ENCODE measurements around the gene PLCXD1. TPM values are rescaled to one million over a fixed set of nuclear protein-coding genes. Genes with fewer than 3 reads are reported as not detected.
"Not testable (repeated sequence)": the region's sequence is repeated elsewhere in the genome, so short reads cannot be mapped to it uniquely, and the experiment has no call there.

Gene PLCXD1
- total and polyA plus RNA-seq, 4 donors: 2.6 to 25.7 (median 12.8) TPM

GRCh38 chrX:329291-329910 is 48.2 kb downstream of the PLCXD1 start:
- WGBS: 89% methylated on average over 18 of the region's 23 CpGs
- Histone ChIP-seq H3K4me1 (ENCODE audit: control insufficient read depth in 4 of 4, insufficient read depth in 4 of 4, low read length in 3 of 4) (peaks cover 0 to 7% (median 3%) of the 10 kb centered on the region in 4 donors), H3K9ac (ENCODE audit: low read depth in 1 of 2, low read length in 2 of 2) (no peak overlapping the region), H3K4me3 (ENCODE audit: low read depth in 1 of 3, low read length in 3 of 3) (no peak overlapping the region), H3K36me3 (ENCODE audit: control insufficient read depth in 4 of 4, insufficient read depth in 3 of 4, low read depth in 1 of 4, low read length in 3 of 4) (peaks cover 0 to 3% (median 0%) of the 10 kb centered on the region in 4 donors), H3K27me3 (ENCODE audit: control insufficient read depth in 4 of 4, insufficient read depth in 4 of 4, low read length in 3 of 4) (peaks cover 0 to 2% (median 0%) of the 10 kb centered on the region in 4 donors), H3K27ac (ENCODE audit: low read depth in 1 of 2, low read length in 2 of 2) (no peak overlapping the region), H3K9me3 (ENCODE audit: control insufficient read depth in 4 of 4, low read length in 3 of 4) (no peaks in the 10 kb centered on the region)
- no peak for TF ChIP-seq TAF1 (conservative IDR thresholded peaks at IDR 0.05)
- TF ChIP-seq HNF4G (IDR thresholded peaks at IDR 0.05): no peak
- TF ChIP-seq RAD21 (IDR thresholded peaks at IDR 0.05): no peak
- TF ChIP-seq RXRA (IDR thresholded peaks at IDR 0.05): no peak
- TF ChIP-seq GABPA (IDR thresholded peaks at IDR 0.05 in 1 of 2, conservative IDR thresholded peaks at IDR 0.05 in 1 of 2): no peak
- no peak for TF ChIP-seq ATF3 (IDR thresholded peaks at IDR 0.05)
- no peak for TF ChIP-seq YY1 (IDR thresholded peaks at IDR 0.05)
- no peak for TF ChIP-seq REST (IDR thresholded peaks at IDR 0.05)
- DNase-seq (ENCODE audit: low spot score): no peak

GRCh38 chrX:330141-330725 is 49.1 kb downstream of the PLCXD1 start:
- DNase-seq (ENCODE audit: low spot score); H3K4me3 ChIP-seq (ENCODE audit: low read depth in 1 of 3, low read length in 3 of 3); H3K9me3 ChIP-seq (ENCODE audit: control insufficient read depth in 4 of 4, low read length in 3 of 4); H3K27me3 ChIP-seq (ENCODE audit: control insufficient read depth in 4 of 4, insufficient read depth in 4 of 4, low read length in 3 of 4); H3K27ac ChIP-seq (ENCODE audit: low read depth in 1 of 2, low read length in 2 of 2); H3K4me1 ChIP-seq (ENCODE audit: control insufficient read depth in 4 of 4, insufficient read depth in 4 of 4, low read length in 3 of 4); H3K36me3 ChIP-seq (ENCODE audit: control insufficient read depth in 4 of 4, insufficient read depth in 3 of 4, low read depth in 1 of 4, low read length in 3 of 4); H3K9ac ChIP-seq (ENCODE audit: low read depth in 1 of 2, low read length in 2 of 2): not testable (repeated sequence)
- WGBS: 77% methylated on average over 29 of the region's 29 CpGs

GRCh38 chrX:330726-331150 is 49.6 kb downstream of the PLCXD1 start:
- Histone ChIP-seq H3K36me3 (ENCODE audit: control insufficient read depth in 4 of 4, insufficient read depth in 3 of 4, low read depth in 1 of 4, low read length in 3 of 4) (peaks cover 0 to 5% (median 0%) of the 10 kb centered on the region in 4 donors), H3K9ac (ENCODE audit: low read depth in 1 of 2, low read length in 2 of 2) (no peak overlapping the region), H3K4me3 (ENCODE audit: low read depth in 1 of 3, low read length in 3 of 3) (no peak overlapping the region), H3K27me3 (ENCODE audit: control insufficient read depth in 4 of 4, insufficient read depth in 4 of 4, low read length in 3 of 4) (peaks cover 0 to 2% (median 0%) of the 10 kb centered on the region in 4 donors), H3K9me3 (ENCODE audit: control insufficient read depth in 4 of 4, low read length in 3 of 4) (no peaks in the 10 kb centered on the region), H3K27ac (ENCODE audit: low read depth in 1 of 2, low read length in 2 of 2) (no peak overlapping the region), H3K4me1 (ENCODE audit: control insufficient read depth in 4 of 4, insufficient read depth in 4 of 4, low read length in 3 of 4) (peaks cover 0 to 7% (median 3%) of the 10 kb centered on the region in 4 donors)
- WGBS: 26% methylated on average over 28 of the region's 28 CpGs
- no peak for DNase-seq (ENCODE audit: low spot score)
- TF ChIP-seq ZBTB33 (IDR thresholded peaks at IDR 0.05) (no peak), REST (IDR thresholded peaks at IDR 0.05) (no peak), EGR1 (IDR thresholded peaks at IDR 0.05; ENCODE audit: low read depth in 2 of 2) (no peak), YY1 (IDR thresholded peaks at IDR 0.05) (no peak), FOXA1 (IDR thresholded peaks at IDR 0.05) (no peak), NR2F2 (IDR thresholded peaks at IDR 0.05) (no peak), TAF1 (conservative IDR thresholded peaks at IDR 0.05) (no peak), RXRA (IDR thresholded peaks at IDR 0.05) (no peak), CTCF (IDR thresholded peaks at IDR 0.05; ENCODE audit: low read depth, low read length, missing input control) (no peak), FOXA2 (IDR thresholded peaks at IDR 0.05) (no peak), GABPA (IDR thresholded peaks at IDR 0.05 in 1 of 2, conservative IDR thresholded peaks at IDR 0.05 in 1 of 2) (no peak), ATF3 (IDR thresholded peaks at IDR 0.05) (no peak)

Measured in liver (tissue), 9 donors.